ENCODE results near the gene ERI3.

Gene ERI3

DNA sequence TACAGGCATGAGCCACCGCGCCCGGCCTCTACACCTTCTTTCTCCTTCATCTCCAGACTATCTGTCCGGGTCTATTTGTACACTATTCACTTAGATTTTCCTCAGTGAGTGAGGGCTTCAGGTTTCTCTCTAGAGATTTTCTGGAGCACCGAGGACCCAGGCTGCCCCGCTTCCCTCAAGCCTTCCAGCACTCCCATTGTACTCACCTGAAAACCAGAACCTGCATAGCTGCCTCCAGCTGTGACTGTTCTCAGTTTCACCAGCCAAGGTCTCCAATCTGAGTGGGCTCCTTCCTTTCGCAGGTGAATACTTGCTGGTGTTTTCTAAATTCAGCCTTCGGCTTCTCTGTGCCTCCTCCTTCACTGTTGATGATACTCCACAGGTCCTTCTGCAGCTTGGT, 154.7 kb downstream of the ERI3 start:
- no peak for DNase-seq

DNA sequence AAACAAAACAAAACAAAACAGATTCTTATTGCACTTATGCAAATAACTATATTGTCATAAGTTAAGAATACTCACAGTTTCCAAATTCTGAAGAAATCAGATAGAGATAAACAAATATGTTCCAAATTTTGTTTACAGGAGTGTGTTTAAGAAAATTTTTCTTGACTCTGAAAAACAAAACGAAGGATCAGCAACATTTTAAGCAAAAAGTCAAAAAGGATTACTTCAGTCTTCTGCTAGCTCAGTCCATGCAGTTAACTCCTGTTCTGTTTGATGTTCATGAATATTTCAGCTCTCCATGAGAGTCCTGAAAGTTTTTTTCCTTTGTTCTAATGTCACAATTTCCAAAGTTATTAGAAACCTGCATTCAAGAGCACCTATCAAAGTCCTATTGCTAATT, 180.4 kb downstream of the ERI3 start:
- DNase-seq = no peak
